ENCODE results near the gene LRATD1.
A peak's percentile ranks its signal among the peaks of the same experiment; 100 is the strongest.

Gene LRATD1

GRCh38 chr2:14631406-14632040, 994 bp upstream of the LRATD1 start:
- no peak for DNase-seq (ENCODE audit: low spot score)
- H3K4me3 ChIP-seq = no peak overlapping the region
- TF ChIP-seq, protein P1, sequence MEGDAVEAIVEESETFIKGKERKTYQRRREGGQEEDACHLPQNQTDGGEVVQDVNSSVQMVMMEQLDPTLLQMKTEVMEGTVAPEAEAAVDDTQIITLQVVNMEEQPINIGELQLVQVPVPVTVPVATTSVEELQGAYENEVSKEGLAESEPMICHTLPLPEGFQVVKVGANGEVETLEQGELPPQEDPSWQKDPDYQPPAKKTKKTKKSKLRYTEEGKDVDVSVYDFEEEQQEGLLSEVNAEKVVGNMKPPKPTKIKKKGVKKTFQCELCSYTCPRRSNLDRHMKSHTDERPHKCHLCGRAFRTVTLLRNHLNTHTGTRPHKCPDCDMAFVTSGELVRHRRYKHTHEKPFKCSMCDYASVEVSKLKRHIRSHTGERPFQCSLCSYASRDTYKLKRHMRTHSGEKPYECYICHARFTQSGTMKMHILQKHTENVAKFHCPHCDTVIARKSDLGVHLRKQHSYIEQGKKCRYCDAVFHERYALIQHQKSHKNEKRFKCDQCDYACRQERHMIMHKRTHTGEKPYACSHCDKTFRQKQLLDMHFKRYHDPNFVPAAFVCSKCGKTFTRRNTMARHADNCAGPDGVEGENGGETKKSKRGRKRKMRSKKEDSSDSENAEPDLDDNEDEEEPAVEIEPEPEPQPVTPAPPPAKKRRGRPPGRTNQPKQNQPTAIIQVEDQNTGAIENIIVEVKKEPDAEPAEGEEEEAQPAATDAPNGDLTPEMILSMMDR (IDR thresholded peaks at IDR 0.05) = no peak
- no peak overlapping the region for H3K27ac ChIP-seq

DNA sequence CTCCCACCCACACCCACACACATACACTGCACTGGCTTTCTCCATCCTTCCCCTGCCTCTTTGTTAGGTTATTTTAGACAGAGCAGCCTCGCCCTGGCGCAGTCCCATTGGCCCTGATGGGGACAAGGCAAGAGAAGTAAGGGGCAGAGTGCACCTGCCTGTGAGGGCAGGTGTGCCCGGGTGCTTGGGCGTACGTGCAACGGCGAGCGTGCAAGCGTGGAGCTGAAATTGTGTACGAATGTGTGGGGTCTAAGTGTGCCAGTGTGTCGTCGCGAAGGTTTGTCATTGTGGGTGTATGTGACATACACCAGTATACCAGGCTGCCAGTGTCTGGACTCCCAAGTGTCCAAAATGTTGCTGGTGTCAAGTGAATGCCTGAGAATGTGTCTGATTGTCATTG, 544 bp downstream of the LRATD1 start:
- no peak overlapping the region for H3K27ac ChIP-seq
- TF ChIP-seq, protein P1 (IDR thresholded peaks at IDR 0.05) = no peak
- H3K4me3 ChIP-seq = peak overlapping the region; percentile 74
- no peak for DNase-seq (ENCODE audit: low spot score)

DNA sequence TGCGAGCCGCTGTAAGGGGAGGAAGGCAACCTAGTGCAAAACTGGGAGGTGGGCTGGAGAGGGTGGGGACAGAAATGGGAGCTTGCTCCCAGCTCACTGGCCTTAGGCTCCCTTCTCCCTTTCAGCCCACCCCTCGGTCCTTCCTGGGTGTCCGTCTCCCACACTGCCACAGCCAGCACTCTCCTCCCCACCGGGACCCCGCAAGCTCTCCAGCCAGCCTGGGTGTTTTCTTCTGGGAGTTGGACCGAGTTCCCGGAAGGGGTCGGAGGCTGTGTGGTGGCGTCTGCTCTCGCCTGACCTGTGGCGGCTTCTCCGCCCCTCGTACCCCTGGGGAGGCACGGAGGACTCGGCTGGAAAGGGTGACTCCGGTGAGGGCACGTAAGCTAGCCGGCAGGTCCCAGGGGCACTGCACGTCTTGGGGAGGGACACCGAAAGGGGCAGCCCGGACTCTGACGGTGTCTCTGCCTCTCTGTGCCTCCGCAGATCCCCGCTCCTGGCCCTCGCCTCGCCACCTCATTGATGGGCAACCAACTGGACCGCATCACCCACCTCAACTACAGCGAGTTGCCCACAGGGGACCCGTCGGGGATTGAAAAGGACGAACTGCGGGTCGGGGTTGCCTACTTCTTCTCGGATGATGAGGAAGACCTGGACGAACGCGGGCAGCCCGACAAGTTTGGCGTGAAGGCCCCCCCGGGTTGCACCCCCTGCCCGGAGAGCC, 1.1 kb downstream of the LRATD1 start:
- Histone ChIP-seq H3K4me3 (peak overlapping the region; percentile 74), H3K27ac (no peak overlapping the region)
- TF ChIP-seq, protein P1 (IDR thresholded peaks at IDR 0.05) = no peak
- peak; percentile 72 for DNase-seq (ENCODE audit: low spot score)

- TF ChIP-seq, protein P1 (IDR thresholded peaks at IDR 0.05) = no peak
- Histone ChIP-seq H3K4me3 (peak overlapping the region; percentile 74), H3K27ac (no peak overlapping the region)
- DNase-seq (ENCODE audit: low spot score) = no peak
Observed at GRCh38 chr2:14634182-14634488, 1.6 kb downstream of the LRATD1 start.

DNA sequence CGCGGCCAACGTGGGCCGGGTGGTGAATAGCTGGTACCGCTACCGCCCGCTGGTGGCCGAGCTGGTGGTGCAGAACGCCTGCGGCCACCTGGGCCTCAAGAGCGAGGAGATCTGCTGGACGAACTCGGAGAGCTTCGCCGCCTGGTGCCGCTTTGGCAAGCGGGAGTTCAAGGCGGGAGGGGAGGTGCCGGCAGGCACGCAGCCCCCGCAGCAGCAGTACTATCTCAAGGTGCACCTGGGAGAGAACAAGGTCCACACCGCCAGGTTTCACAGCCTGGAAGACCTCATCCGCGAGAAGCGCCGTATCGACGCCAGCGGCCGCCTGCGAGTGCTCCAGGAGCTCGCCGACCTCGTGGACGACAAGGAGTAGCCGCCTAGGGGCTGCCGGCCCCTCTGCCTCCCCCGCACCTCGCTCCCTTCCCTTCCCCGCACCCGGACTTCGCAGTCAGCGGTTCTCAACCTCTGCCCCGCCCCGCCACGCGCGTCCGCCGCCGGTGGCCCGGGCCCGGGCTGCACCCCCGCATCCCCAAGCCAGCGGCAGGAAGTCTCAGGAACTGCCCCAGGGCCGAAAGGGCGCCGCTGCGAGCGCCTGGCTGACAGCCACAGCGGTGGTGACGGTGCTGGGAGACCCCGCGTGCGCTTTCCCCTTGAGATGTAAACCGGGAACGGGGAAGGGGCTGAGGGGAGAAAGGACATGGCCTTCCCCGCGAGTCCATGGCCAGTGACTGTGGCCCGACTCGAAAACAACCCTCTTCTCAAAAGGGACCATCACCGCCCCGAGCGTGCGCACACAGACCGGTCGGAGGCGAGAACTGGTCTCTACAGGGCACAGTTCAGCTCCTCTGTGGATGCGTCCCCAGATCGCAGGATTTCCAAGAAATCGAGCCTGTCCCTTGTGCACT, 2.2 kb downstream of the LRATD1 start:
- peak; percentile 76 for DNase-seq (ENCODE audit: low spot score)
- TF ChIP-seq, protein P1 (IDR thresholded peaks at IDR 0.05) = peak; percentile 35
- H3K4me3 ChIP-seq = peak overlapping the region; percentile 74
- peak overlapping the region; percentile 57 to 80 for H3K27ac ChIP-seq

- TF ChIP-seq, protein P1 (IDR thresholded peaks at IDR 0.05) = no peak
- H3K4me3 ChIP-seq = peak overlapping the region; percentile 74
- DNase-seq (ENCODE audit: low spot score) = peak; percentile 77
- H3K27ac ChIP-seq = peak overlapping the region; percentile 57 to 80
Observed at GRCh38 chr2:14635391-14635871, 2.9 kb downstream of the LRATD1 start.

Data from coronary artery (tissue), 2 donors.